Peyer's patch (tissue), 4 donors: ENCODE measurements around the gene A1BG.

Source experiments
- POLR2A ChIP-seq, 2 donors: fragments of 450-650 bp; IDR thresholded peaks; one replicate each; pipeline ENCODE4 v1.5.1; 2017; ENCODE audit warnings: antibody characterized with exemption in 2 of 2, mild to moderate bottlenecking in 2 of 2, moderate library complexity in 2 of 2
- TF ChIP-seq, protein P1 (sequence below), 6 experiments: fragments of 450-650 bp in 4 of 6; fragments of 200-600 bp in 2 of 6; sonication (generic) in 1 of 6; IDR thresholded peaks; one replicate each; pipeline ENCODE4 v1.5.1; 2017 to 2019; ENCODE audit warnings: antibody characterized with exemption in 6 of 6, mild to moderate bottlenecking in 3 of 6, moderate library complexity in 1 of 6

DNA sequence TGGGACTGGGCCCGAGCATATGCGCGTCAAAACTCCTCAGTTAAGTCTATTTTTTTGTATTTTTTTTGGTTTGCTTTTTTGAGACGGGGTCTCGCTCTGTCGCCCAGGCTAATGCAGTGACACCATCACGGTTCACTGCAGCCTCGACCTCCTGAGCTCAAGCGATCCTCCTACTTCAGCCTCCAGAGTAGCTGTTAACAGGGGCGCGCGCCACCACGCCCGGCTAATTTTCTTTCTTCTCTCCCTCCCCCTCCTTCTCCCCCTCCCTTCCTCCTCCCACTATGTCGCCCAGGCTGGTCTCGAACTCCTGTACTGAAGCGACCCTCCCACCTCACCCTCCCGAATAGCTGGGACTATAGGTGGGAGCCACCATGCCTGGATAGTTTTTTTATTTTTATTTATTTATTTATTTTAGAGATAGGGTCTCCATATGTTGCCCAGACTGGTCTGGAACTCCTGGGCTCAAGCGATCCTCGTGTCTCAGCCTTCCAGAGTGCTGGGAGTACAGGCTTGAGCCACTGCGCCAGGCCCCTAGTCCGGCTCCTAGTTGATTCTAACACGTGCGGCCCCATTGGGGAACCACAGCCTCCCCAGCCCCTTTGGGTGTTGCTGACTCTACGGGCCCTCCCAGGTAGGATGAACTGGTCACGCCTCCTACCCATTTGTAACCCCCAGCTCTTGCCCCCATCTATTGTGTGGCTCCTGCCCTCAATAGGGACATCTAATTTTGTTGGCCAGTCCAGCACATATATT lies 28.3 kb upstream of the A1BG start:
- TF ChIP-seq, protein P1, sequence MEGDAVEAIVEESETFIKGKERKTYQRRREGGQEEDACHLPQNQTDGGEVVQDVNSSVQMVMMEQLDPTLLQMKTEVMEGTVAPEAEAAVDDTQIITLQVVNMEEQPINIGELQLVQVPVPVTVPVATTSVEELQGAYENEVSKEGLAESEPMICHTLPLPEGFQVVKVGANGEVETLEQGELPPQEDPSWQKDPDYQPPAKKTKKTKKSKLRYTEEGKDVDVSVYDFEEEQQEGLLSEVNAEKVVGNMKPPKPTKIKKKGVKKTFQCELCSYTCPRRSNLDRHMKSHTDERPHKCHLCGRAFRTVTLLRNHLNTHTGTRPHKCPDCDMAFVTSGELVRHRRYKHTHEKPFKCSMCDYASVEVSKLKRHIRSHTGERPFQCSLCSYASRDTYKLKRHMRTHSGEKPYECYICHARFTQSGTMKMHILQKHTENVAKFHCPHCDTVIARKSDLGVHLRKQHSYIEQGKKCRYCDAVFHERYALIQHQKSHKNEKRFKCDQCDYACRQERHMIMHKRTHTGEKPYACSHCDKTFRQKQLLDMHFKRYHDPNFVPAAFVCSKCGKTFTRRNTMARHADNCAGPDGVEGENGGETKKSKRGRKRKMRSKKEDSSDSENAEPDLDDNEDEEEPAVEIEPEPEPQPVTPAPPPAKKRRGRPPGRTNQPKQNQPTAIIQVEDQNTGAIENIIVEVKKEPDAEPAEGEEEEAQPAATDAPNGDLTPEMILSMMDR (IDR thresholded peaks at IDR 0.05), result no peak
- TF ChIP-seq POLR2A (IDR thresholded peaks at IDR 0.05), result no peak
